NB4 (cell line): Measurements from ENCODE around the gene MAPK1.

Experiments used
- MAX ChIP-seq: IDR thresholded peaks from 2 replicates; pipeline ENCODE4 v1.6.1; 2011; ENCODE audit warnings: low read depth, low read length
- POLR2A ChIP-seq: IDR thresholded peaks from 2 replicates; pipeline ENCODE4 v1.6.1; 2011; ENCODE audit warnings: mild to moderate bottlenecking; ENCODE audit not compliant: insufficient read length; ENCODE audit errors: extremely low read depth
- TF ChIP-seq, protein P1 (sequence below): IDR thresholded peaks from one replicate; pipeline ENCODE4 v1.5.1; 2012; ENCODE audit warnings: low read depth, low read length

- TF ChIP-seq, protein P1, sequence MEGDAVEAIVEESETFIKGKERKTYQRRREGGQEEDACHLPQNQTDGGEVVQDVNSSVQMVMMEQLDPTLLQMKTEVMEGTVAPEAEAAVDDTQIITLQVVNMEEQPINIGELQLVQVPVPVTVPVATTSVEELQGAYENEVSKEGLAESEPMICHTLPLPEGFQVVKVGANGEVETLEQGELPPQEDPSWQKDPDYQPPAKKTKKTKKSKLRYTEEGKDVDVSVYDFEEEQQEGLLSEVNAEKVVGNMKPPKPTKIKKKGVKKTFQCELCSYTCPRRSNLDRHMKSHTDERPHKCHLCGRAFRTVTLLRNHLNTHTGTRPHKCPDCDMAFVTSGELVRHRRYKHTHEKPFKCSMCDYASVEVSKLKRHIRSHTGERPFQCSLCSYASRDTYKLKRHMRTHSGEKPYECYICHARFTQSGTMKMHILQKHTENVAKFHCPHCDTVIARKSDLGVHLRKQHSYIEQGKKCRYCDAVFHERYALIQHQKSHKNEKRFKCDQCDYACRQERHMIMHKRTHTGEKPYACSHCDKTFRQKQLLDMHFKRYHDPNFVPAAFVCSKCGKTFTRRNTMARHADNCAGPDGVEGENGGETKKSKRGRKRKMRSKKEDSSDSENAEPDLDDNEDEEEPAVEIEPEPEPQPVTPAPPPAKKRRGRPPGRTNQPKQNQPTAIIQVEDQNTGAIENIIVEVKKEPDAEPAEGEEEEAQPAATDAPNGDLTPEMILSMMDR: no peak
- no peak for TF ChIP-seq POLR2A
- no peak for TF ChIP-seq MAX
These were observed 10.6 kb downstream of the MAPK1 start for GRCh38 chr22:21856868-21857267.
